Large intestine (tissue), 3 donors: ENCODE results near the gene COQ9. TPM values are rescaled to one million over a fixed set of nuclear protein-coding genes. Genes with fewer than 3 reads are reported as not detected.

ENCODE experiments used
- DNase-seq, 2 donors: peaks; one replicate each; pipeline versions ENCODE4 v3.0.0 to v3.0.0-alpha.2; 2013
- H3K27ac ChIP-seq: one replicate; pipeline ENCODE4 v1.5.1; 2013; ENCODE audit warnings: low read length
- H3K27me3 ChIP-seq: 2 replicates; pipeline ENCODE4 v1.6.1; 2013; ENCODE audit warnings: low read length; ENCODE audit not compliant: control insufficient read depth, insufficient read depth
- H3K36me3 ChIP-seq: 2 replicates; pipeline ENCODE4 v1.6.1; 2013; ENCODE audit warnings: low read length; ENCODE audit not compliant: control insufficient read depth, insufficient read depth
- H3K4me1 ChIP-seq: one replicate; pipeline ENCODE4 v1.6.1; 2013; ENCODE audit warnings: low read length; ENCODE audit not compliant: control insufficient read depth, insufficient read depth
- H3K4me3 ChIP-seq: one replicate; pipeline ENCODE4 v1.5.1; 2013; ENCODE audit warnings: low read length
- H3K9me3 ChIP-seq: one replicate; pipeline ENCODE4 v1.6.1; 2013; ENCODE audit warnings: mild to moderate bottlenecking, low read depth, low read length, moderate library complexity; ENCODE audit not compliant: control insufficient read depth
- WGBS: methylation state at CpG from one replicate; pipeline ENCODE4 v1.1.5; 2013; ENCODE audit warnings: low lambda C conversion rate; ENCODE audit not compliant: insufficient coverage; 5-methylcytosine and 5-hydroxymethylcytosine counted together
- polyA plus RNA-seq: library from polyadenylated mRNA; unstranded; fragments of 120-200 nt; gene quantifications from one replicate; pipeline ENCODE4 v1.2.1, GENCODE V29; 2013

COQ9 gene
- polyA plus RNA-seq, 1 donor, result 73.0 TPM

DNA sequence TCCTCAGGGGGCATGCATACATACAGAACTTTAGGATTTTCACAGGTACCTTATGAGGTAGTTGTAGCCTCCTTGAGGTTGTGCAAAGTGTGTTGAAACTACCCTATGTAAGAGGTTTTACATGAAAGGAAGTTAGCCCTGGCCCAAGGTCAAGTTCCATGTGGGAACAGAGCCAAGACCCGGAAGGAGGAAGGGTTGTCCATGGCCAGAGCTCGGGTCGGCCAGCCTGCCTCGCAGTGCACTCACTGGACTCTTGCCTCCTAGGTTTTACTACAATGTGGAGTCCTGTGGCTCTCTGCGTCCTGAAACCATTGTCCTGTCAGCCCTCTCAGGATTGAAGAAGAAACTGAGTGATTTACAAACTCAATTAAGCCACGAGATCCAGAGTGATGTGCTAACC is 23.4 kb downstream of the COQ9 start:
- Histone ChIP-seq H3K27me3 (no peaks in the 10 kb centered on the region), H3K4me3 (no peak overlapping the region), H3K36me3 (peaks cover 87% of the 10 kb centered on the region), H3K4me1 (peaks cover 46% of the 10 kb centered on the region), H3K9me3 (no peaks in the 10 kb centered on the region), H3K27ac (peak overlapping the region; percentile 80)
- DNase-seq, result peak; percentile 84 to 91
- no CpG with 5 or more reads among the region's 6 CpGs for WGBS

GRCh38 chr16:57471209-57471608 is 23.9 kb downstream of the COQ9 start:
- Histone ChIP-seq H3K36me3 (peaks cover 84% of the 10 kb centered on the region), H3K27me3 (no peaks in the 10 kb centered on the region), H3K27ac (peak overlapping the region; percentile 80), H3K9me3 (no peaks in the 10 kb centered on the region), H3K4me1 (peaks cover 51% of the 10 kb centered on the region), H3K4me3 (no peak overlapping the region)
- peak in 1 of 2 donors; percentile 35 for DNase-seq
- WGBS, result no CpG with 5 or more reads among the region's 1 CpG

DNA sequence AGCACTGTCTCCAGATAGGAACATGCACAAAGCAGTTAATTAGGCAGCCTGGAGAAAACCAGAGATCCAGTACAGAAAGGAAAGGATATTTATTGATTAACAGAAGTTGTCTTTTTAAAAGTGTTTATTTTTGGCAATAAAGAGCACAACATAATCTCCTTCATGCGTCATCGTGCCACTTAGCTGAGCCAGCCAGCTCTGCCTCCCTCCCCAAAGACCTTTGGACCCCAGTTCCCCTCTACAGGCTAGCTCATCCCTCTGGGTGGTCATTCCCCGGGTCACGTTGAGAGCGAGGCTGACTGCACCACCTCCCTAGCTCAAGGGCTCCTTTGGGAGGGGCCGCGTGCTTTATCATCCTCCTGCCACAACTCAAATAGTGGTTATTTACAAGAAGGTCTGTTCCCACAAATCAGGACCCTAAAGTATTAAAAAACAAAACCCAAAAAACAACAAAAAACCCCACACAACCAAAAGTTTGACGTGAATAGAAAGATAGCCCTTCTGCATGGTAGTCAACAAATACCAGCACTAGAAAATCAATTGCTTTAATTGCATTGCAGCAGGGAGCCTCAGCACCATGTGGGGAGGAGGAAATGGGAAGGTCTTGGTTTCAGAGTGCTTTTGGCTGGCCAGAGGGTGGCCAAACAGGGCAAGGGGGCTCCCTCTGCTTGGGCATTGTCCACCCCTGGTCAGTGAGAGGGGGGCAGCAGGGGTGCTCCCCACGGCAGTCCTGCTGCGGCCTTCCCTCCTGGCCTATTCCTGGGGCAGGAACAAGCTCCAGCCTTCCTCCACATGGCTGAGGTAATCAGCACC is 24.8 kb downstream of the COQ9 start:
- peak; percentile 92 to 95 for DNase-seq

GRCh38 chr16:57472665-57473060 is 25.4 kb downstream of the COQ9 start:
- Histone ChIP-seq H3K4me3 (no peak overlapping the region), H3K9me3 (no peaks in the 10 kb centered on the region), H3K4me1 (peaks cover 65% of the 10 kb centered on the region), H3K27me3 (no peaks in the 10 kb centered on the region), H3K36me3 (peaks cover 85% of the 10 kb centered on the region), H3K27ac (peak overlapping the region; percentile 80)
- no CpG with 5 or more reads among the region's 4 CpGs for WGBS
- DNase-seq, result no peak

More for the DNA sequence above, 24.8 kb downstream of the COQ9 start:
- Histone ChIP-seq H3K27ac (peak overlapping the region; percentile 80), H3K36me3 (peaks cover 83% of the 10 kb centered on the region), H3K27me3 (no peaks in the 10 kb centered on the region), H3K9me3 (no peaks in the 10 kb centered on the region), H3K4me3 (no peak overlapping the region), H3K4me1 (peaks cover 59% of the 10 kb centered on the region)
- no CpG with 5 or more reads among the region's 10 CpGs for WGBS

DNA sequence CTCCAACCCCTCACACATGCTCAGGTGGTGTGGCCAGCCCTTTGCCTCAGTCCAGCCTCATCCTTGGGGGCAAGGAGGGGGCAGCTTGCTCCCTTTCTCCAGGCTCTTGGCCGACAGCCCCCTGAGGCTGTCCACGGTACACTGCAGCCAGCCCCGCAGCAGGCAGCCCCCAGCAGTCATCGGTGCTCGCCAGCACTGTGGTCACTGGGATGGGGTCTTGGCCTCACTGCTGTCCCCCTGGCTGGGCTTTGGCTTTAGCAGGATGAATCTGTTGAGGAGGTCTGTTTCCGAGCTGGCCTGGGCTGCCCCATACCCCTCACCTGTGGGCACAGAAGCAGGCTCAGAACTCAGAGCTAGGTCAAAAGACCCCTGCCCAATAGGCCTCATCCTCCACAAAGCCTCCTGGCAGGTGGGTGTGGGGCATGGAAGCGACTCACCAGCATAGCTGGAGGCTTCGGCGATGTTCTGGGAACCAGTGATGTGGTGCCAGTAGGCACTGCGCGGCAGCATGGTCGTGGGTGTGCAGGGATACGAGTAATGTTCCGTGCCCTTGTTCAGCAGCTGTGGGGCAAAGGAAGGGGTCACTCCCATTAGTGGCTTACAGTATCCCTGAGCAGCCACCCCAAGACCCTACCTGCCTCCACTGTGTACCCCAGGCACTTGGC is 26.0 kb downstream of the COQ9 start:
- Histone ChIP-seq H3K27ac (peak overlapping the region; percentile 80), H3K27me3 (no peaks in the 10 kb centered on the region), H3K4me3 (no peak overlapping the region), H3K4me1 (peaks cover 71% of the 10 kb centered on the region), H3K36me3 (peaks cover 83% of the 10 kb centered on the region), H3K9me3 (no peaks in the 10 kb centered on the region)
- no peak for DNase-seq
- no CpG with 5 or more reads among the region's 14 CpGs for WGBS

GRCh38 chr16:57473906-57474305 is 26.6 kb downstream of the COQ9 start:
- Histone ChIP-seq H3K27ac (no peak overlapping the region), H3K4me3 (no peak overlapping the region), H3K27me3 (no peaks in the 10 kb centered on the region), H3K36me3 (peaks cover 83% of the 10 kb centered on the region), H3K9me3 (no peaks in the 10 kb centered on the region), H3K4me1 (peaks cover 76% of the 10 kb centered on the region)
- DNase-seq, result no peak
- WGBS, result no CpG with 5 or more reads among the region's 8 CpGs

DNA sequence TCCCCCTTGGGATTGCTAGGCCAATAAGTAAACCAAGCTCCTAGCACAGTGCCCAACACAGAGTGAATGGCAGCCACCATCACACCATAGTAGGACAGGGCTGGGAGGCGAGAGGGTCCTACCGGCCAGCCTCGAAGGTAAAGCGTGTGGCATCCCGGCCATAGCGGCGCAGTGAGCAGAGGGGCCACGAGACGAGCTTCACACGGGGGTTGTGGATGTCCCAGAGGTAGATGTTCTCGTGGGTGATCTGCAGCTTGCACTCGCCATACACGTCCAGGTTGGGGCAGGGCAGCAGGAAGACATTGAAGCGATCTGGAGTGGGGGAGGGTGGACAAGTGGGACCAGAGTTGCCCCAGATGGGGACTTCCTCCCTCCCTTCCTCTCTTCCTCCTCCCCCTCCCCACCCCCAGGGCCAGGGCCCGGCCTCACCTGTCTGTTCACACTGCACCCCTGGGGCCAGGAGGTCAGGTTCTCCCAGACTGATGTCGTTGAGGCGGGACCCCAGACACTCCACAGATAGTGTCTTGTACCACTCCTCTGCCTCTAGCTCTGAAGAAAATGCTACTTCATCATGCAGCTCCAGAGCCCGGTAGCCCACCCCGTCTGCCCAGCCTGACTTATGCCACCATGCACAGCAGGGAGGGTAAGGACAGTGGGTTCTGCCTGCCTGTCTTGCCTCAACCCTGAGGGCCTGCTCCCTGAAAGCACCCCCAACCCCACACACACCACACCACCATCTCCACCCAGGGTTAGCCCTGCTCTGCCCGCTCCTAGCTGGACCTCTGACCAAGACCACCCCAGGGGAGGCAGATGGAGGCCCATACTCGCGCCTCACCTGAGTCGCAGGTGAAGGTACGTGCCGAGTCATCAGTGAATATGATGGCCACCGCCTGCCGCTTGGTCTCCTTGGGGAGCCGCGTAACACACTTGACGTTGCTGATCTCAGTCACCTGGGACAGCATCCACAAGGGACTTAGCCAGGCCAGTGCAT is 27.7 kb downstream of the COQ9 start:
- no peak for DNase-seq
- Histone ChIP-seq H3K36me3 (peaks cover 73% of the 10 kb centered on the region), H3K27me3 (no peaks in the 10 kb centered on the region), H3K9me3 (no peaks in the 10 kb centered on the region), H3K4me1 (peaks cover 76% of the 10 kb centered on the region), H3K4me3 (no peak overlapping the region), H3K27ac (no peak overlapping the region)
- no CpG with 5 or more reads among the region's 30 CpGs for WGBS

GRCh38 chr16:57475711-57476339 is 28.5 kb downstream of the COQ9 start:
- Histone ChIP-seq H3K9me3 (no peaks in the 10 kb centered on the region), H3K36me3 (peaks cover 65% of the 10 kb centered on the region), H3K27me3 (no peaks in the 10 kb centered on the region), H3K27ac (peak overlapping the region; percentile 26), H3K4me1 (peaks cover 74% of the 10 kb centered on the region), H3K4me3 (no peak overlapping the region)
- peak; percentile 55 to 63 for DNase-seq
- WGBS, result no CpG with 5 or more reads among the region's 12 CpGs

DNA sequence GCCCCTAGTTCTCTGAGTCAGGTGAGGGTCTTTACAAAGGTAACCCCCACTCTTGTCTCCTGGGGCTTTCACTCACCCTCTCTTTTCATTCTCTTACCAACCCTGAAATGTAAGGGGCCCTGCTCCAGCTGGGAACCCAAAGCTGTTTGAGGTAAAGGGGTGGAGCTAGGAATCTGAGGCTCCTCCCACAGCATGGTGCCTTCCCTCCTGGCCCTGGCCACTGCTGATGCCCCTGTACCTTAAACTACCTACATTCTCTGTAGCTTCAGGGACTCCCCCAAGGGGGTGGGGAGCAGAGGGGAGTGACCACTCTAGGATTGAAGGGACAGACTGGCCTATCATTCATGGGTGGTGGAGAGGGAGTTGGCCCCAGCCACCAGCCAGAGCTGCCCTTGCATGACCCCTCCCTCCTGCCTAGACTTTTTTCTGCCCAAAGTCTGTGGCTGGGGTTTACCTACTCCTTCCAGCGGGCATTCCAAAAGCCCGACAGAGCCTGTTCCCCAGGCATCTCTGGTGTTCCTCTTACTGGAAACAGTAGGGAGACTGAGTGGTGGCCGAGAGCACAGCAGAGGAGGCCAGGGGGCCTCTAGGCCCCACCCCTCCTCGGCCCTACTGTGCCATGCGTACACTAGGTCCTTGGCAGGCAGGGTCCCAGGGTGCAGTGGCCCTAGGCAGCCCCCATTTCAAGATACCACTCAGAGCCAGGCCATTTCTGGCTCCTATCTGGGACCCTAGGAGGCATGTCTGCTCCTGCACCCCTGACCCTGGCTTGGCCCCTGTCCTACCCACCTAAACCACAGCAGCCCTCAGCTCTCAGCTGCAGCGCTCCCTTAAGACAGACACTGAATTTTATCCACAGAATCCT is 29.5 kb downstream of the COQ9 start:
- H3K4me3 ChIP-seq, result no peak overlapping the region
- peaks cover 57% of the 10 kb centered on the region for H3K36me3 ChIP-seq
- no peak for DNase-seq
- no peaks in the 10 kb centered on the region for H3K9me3 ChIP-seq
- no peaks in the 10 kb centered on the region for H3K27me3 ChIP-seq
- H3K4me1 ChIP-seq, result peaks cover 69% of the 10 kb centered on the region
- H3K27ac ChIP-seq, result peak overlapping the region; percentile 20
- WGBS, result no CpG with 5 or more reads among the region's 6 CpGs
